HG03135 (cell line): ENCODE measurements around the gene TLR7.
A peak's percentile ranks its signal among the peaks of the same experiment; 100 is the strongest.

ENCODE experiments used
- ATAC-seq: cut with Tn5 transposase; IDR thresholded peaks from one replicate; pipeline ENCODE4 v1.9.1; 2021; ENCODE audit warnings: mild to moderate bottlenecking, moderate library complexity; ENCODE audit not compliant: unreplicated experiment

The TLR7 gene

DNA sequence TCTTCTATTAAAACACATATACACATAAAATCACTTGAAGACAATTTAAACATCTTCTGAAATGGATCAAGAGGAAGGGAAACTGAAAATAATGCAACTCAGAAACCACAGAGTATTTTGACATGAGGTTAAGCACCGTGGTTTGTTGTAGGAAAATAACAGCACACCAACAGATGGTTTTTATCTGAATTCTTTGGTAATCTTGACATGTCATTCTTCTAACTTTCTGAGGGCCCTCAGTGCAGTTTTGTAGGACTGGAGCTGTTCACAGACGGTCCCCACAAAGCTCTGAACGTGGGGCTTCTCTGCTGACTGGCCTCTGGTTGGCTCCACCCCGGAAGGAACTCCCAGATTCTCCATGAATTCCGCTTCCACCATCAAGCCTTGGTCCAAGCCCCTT lies 23.6 kb downstream of the TLR7 start:
- peak; percentile 72 for ATAC-seq

DNA sequence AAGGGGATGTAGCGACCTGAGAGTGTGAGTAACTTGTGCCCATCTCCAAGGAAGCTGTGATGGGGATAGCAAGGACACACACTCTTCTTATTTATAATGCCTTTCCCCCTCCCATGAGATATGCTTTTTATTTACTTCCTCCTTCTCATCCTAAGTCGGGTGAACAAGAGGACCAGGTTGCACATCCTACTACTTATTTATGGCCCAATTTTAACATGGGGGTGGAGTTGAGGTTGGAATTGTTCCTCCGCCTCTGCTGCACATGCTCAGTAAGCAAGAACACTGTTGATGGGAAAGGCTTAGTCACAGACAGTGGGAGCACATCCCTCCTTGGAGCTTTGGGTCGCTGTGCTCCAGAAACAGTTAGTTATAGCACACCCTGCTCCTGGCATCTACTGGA lies 24.3 kb downstream of the TLR7 start:
- no peak for ATAC-seq

DNA sequence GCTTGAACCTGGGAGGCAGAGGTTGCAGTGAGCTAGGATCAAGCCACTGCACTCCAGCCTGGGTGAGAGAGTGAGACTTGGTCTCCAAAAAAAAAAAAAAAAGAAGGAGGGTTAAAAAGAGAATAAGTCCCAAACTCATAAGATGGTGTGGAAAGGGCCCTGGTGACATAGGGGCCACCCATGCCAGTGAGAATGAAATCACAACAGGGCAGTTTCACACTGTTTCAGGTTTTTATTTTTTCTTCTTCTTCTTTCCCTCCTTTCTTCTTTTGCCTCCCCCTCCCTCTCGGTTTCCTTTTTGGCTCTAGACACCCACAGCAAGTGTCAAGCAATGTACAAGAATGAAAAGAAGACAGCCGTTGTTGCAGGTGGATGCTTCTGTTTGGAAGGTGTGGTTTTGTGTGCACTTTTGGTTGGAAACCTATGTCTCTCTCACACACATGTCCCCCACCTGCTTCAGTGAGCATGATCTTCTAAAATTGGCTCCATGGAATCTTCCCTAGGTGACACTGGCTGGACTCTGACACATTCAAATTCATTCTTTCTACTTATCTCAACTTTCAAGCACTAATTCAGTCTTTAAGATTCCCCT lies 25.1 kb downstream of the TLR7 start:
- ATAC-seq = no peak

DNA sequence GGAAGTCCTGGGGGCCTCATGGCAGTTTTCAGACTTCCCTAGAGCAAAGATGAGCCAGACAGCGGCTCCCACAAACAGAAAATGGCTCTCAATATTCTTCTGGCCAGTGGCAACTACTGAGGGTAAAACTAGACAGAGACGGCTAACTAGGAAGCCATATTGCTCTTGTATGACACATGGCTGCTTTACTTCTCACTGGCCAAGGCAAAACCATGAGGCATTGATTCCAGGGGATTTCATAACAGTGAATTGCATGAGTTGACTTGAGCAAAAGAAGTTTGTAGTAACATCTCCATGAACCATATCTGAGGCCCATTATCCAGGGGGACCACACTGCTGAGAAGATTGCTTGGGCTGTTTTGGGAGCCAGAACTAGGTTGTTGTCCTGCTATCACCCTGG lies 25.8 kb downstream of the TLR7 start:
- ATAC-seq = no peak

DNA sequence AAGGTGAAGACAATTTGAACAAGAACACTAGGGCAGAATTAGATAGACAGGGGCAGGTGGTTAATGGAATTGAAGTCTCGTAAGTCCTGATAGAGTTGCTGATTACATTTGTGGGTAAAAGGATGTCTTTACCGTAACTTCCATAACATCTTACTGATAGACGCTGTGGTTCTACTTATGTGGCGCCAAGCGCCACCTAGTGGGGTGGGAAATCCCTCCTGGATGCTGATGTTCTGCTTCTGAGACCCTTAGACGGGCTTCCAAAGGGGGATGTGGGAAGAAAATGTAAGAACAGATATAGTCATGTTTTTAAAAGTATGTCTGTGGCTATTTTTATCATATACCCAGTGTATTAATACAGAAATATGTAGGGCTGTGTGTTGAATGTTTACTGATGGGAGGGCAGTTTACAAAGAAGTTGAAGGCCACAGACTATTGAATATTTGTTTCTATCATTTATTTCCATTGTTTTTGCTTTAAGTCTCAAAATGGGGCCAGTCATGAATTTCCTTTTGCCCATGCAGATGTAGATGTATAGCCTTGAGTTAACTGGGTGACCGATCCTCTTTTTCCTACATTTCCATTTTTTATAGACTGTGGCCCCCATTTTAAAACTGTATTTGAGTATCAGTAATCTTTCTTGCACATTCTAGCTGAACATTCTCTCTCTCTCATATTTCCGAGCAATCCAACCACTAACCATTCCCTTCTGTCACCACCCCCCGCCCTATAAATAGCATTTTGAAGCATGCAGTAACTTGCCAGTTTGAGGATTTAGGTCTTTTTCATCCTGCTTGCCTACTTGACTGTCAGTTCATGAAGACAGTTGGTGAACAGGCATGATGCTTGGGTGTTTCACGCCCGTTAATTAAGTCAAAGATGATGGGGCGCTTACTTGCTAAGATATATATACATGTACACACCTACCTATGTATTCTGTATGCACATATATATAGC lies 27.5 kb downstream of the TLR7 start:
- no peak for ATAC-seq

DNA sequence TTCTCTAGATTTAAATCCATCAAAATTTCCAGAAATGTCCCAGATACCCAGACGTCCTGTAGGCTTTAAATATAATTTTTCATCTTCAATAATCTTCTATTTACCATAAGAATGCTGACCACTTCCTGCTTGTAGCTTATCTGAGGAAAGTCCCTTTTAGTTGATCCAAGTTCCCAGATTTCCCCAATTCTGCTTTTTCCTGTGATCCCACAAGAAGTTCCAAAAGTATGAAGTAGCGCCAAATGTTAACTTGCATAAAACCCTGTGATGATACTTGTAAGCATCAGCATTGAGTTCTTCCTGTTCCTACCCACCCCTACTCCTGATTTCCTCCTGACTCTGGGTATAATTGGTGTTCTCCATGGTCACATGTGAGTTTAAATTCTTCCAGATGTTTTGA lies 29.0 kb downstream of the TLR7 start:
- no peak for ATAC-seq

DNA sequence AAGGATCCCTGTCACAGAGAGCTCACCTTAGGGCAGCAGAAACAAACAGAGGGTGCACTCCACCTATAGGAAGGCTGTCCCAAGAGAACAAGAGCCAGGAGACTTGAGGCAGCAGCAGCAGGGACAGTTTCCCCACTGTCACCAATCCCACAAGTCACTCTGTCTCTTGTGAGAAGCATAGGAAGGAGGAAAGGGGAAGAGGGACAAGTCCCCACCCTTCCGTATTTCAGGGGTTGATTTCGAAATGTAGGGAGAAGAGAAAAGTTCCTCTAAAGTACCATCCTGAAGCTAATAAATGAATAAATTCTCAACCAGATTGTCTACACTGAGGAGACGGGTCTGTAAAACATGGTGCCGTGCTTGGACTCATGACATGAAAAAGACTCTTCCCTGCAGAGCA lies 30.1 kb downstream of the TLR7 start:
- no peak for ATAC-seq

DNA sequence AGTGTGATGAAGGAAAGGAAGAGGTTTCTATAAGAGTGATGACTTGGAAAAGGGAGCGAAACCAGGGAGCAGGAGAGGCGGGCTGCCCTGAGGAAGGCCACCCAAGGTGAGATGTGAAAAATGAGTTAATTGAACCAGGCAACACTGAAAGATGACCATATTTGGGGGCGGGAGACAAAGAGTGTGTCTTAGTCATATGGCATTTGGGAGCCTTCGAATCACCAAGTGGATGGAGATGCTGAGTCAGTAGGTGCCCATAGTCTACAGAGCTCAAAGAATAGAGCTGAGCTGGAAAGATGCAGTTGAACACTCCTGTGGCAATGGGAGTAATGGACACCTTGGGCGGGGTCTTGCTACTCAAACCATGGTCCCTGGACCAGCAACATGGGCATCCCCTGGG lies 31.2 kb downstream of the TLR7 start:
- no peak for ATAC-seq

DNA sequence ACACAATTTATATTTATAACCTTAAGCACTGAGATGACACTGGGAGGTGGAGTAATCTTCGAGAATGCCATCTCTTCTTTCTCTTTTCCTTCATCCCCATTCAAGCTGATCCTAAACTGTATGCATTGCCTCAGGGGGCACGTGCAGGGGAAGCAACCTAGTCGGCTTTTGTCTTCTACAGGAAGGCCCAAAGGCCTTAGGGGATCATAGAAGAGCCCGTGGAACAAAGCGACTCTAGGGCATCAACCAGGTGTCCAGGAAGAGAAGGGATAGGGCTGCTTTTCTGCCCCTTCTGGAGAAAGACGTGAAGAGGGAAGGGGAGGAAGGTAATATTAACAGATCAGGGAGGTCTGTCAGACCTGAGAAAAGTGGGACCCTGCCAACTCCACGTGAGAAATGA lies 32.6 kb downstream of the TLR7 start:
- ATAC-seq = no peak

DNA sequence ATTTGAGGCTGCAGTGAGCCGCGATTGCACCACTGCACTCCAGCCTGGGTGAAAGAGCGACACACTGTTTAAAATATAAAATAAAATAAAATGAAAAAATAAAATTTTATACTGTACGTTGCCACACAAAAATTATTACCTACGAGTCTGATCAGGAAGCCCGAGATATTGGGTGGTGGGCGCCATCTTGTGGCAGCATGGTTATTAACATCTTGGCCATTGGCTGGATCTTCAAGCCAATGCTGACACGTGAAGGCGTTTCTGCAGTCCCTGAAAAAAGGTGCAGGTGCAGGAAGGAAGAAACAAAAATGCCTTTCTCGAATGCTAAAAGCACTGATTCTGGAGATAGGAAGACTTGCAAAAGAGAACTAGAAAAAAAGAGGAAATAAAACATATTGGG lies 34.6 kb downstream of the TLR7 start:
- ATAC-seq = no peak

DNA sequence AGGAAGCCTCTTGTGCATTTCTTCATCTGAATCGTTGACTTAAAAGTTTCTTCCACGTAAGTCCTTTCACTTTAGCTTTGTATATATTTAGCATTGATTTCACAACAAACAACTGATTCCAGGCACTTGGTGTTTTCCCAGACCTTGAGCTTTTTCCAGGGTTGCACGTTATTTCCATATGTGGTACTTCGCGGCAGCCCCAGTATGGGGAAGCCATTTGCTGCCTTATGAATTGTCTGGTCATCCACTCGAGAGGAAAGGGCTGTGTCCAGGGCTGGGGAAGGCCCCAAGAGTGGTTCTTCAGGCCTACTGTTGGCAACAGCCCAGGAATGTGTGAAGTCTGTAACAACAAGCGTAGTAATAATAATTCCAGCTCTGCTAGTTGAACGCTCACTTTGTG lies 36.8 kb downstream of the TLR7 start:
- ATAC-seq = no peak

DNA sequence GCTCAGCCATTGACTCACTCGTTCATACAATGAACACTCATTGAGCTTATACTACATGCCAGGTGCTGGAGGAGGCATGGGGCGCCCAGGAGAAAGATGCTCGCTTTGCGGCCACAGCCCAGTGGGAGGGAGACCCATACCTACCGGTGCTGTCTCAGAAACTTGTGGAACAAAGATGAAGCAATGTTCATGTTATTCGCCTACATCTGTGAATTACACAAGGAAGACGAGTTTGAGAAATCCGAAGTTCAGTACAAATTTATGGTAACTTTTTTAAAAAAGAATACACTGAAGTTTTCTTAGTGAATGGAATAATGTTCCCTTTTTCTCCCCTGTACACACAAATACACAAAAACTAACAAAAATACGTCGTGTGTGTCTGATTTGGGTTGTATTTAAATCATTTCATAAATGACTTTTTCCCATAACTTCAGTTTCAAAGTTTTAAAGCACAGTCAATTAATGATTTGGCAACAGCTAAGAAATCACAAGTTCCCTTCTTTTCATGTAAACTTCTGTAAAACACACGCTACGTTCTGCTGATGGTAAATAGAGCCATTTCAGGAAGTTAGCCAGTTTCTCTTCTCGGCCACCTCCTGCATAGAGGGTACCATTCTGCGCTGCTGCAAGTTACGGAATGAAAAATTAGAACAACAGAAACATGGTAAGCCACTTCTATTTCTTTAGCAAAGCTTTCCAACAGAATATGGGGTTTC lies 39.3 kb downstream of the TLR7 start, which contains the start of gene TLR8:
TSS of gene TLR8 (plus strand) at position 575 of the 716 bp plus-strand sequence. CDS start at position 662, 87 bp downstream.
- ATAC-seq = no peak

DNA sequence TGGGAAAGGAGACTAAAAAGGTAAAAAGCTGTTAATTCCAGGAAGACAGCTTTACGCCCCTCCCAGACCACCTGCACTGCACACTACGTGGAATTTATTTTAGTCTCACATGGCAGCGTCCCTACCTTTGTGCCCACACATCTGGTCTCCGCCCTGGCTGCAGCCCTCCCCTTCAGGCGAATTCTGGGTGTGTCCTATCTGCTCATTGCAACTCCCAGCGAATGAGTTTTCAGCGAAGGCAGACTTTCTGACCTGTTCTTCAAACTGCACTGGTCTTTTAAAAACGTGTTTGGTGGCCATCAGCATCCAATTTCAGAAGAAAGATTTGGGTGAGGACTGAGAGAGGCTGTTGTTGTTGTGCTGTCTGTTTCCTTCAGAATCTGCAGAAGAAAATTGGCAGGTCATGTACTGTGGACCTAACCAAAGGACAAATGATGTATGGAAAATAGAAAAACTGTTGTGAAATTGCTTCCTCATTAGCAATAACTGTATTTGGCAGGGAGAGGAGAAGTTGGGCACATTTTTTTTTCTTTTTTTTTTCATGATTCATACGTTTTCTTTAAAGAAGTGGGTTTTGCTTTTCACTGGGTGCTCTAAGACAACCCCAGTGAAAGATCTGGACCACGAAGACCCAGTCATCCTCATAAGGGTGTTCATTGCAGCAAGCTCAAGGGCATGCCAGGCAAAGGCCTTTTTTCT lies 43.7 kb downstream of the TLR7 start:
- ATAC-seq = no peak

DNA sequence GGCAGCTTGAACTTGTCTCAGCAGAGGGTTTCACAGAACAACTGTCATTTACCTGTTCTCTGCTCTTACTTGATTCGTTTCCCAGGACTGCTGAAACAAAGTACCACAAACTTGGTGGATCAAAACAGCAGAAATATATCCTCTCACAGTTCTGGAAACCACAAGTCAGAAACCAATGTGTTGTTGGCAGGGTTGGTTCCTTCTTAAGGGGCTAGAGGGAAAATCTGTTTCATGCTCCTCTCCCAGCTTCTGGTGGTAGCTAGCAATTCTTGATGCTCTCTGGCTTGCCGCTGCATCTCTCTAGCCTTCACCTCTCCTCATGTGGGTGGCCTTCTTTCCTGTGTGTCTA lies 44.2 kb downstream of the TLR7 start:
- ATAC-seq = no peak

DNA sequence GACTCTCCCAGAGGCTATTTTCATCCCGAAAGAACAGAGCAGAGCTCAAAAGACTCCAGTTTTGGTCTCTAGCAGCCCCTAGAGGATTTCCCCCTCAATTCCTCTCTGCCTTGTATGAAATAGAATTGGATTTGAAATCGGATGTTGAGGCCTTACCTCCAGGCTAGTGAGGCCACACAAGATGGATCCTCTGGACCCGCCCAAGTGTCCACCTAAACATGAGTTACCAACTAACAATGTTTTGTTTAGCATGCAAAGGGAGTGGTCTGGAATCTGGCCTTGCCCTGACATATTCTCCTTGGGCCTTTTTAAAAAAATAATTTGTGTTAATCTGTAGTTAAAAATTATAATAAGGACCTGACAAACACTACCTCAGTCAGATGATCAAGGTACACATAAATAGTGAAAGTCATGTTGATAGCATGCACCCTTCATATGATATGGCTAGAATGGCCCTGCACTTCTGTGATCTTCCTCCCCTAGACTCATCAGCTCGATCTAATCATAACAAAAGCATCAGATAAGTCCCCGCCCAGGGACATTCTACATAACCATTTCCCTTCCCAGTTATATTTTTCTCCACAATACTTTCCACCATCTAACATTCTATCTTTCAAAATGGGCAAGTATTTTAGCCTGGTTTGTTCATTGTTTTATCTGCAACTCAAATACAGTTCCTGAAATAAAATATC lies 46.1 kb downstream of the TLR7 start:
- ATAC-seq = no peak

DNA sequence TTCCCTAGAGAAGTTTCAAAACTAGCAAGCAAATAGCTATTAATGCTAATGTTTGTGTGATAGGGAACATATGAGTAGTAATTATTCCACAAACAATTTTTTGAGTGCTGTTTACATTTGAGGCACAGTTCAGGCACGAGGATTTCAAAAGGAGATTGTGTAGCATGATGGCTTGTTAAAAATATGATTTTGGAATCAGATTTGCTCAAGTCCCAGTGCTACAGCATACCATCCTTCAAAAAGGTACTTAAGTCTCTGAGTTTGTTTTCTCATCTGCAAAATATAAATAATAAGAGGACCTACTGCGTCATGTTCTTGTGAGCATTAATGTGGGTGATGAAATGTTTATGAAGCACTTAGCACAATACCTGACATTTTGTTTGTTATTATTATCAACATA lies 50.9 kb downstream of the TLR7 start:
- ATAC-seq = no peak

DNA sequence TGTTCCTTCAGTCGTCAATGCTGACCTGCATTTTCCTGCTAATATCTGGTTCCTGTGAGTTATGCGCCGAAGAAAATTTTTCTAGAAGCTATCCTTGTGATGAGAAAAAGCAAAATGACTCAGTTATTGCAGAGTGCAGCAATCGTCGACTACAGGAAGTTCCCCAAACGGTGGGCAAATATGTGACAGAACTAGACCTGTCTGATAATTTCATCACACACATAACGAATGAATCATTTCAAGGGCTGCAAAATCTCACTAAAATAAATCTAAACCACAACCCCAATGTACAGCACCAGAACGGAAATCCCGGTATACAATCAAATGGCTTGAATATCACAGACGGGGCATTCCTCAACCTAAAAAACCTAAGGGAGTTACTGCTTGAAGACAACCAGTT lies 52.2 kb downstream of the TLR7 start:
- no peak for ATAC-seq

DNA sequence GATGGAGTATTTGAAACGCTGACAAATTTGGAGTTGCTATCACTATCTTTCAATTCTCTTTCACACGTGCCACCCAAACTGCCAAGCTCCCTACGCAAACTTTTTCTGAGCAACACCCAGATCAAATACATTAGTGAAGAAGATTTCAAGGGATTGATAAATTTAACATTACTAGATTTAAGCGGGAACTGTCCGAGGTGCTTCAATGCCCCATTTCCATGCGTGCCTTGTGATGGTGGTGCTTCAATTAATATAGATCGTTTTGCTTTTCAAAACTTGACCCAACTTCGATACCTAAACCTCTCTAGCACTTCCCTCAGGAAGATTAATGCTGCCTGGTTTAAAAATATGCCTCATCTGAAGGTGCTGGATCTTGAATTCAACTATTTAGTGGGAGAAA lies 52.7 kb downstream of the TLR7 start:
- no peak for ATAC-seq

DNA sequence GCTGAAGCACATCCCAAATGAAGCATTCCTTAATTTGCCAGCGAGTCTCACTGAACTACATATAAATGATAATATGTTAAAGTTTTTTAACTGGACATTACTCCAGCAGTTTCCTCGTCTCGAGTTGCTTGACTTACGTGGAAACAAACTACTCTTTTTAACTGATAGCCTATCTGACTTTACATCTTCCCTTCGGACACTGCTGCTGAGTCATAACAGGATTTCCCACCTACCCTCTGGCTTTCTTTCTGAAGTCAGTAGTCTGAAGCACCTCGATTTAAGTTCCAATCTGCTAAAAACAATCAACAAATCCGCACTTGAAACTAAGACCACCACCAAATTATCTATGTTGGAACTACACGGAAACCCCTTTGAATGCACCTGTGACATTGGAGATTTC lies 54.1 kb downstream of the TLR7 start:
- no peak for ATAC-seq

DNA sequence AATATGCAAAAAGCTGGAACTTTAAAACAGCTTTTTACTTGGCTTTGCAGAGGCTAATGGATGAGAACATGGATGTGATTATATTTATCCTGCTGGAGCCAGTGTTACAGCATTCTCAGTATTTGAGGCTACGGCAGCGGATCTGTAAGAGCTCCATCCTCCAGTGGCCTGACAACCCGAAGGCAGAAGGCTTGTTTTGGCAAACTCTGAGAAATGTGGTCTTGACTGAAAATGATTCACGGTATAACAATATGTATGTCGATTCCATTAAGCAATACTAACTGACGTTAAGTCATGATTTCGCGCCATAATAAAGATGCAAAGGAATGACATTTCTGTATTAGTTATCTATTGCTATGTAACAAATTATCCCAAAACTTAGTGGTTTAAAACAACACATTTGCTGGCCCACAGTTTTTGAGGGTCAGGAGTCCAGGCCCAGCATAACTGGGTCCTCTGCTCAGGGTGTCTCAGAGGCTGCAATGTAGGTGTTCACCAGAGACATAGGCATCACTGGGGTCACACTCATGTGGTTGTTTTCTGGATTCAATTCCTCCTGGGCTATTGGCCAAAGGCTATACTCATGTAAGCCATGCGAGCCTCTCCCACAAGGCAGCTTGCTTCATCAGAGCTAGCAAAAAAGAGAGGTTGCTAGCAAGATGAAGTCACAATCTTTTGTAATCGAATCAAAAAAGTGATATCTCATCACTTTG lies 55.2 kb downstream of the TLR7 start:
- ATAC-seq = no peak
